Head of caudate nucleus (tissue), 42 donors: ENCODE results near the gene CCL17.
"Not testable (repeated sequence)": the region's sequence is repeated elsewhere in the genome, so short reads cannot be mapped to it uniquely, and the experiment has no call there.

ENCODE experiments used
- DNase-seq, 42 donors: peaks; one replicate each; pipeline versions ENCODE4 v3.0.0 to v3.0.0-alpha.2; 2020 to 2021; ENCODE audit warnings: mixed read lengths in 7 of 42
- intact Hi-C: fragments of 100-400 bp; cut with DNase I; formaldehyde crosslinking; loops from one replicate; pipeline ENCODE4 v1.15.0; 2022

CCL17 gene

GRCh38 chr16:57390636-57391295 lies 13.8 kb upstream of the CCL17 start:
- intact Hi-C loops = no loop called here
- no peak for DNase-seq

- no peak for DNase-seq
- intact Hi-C loops = no loop called here
Observed at GRCh38 chr16:57391300-57391699, 13.3 kb upstream of the CCL17 start.

- DNase-seq = no peak
- intact Hi-C loops = no loop called here
Observed at GRCh38 chr16:57391708-57392107, 12.9 kb upstream of the CCL17 start.

- DNase-seq = no peak
- intact Hi-C loops = no loop called here
Observed at GRCh38 chr16:57392694-57393093, 11.9 kb upstream of the CCL17 start.

GRCh38 chr16:57394444-57394843 lies 10.1 kb upstream of the CCL17 start:
- peak in 1 of 42 donors; percentile 2 for DNase-seq
- intact Hi-C loops = no loop called here

- intact Hi-C loops = no loop called here
- DNase-seq = peak in 1 of 42 donors; percentile 0
Observed at GRCh38 chr16:57395026-57395425, 9.5 kb upstream of the CCL17 start.

GRCh38 chr16:57396786-57397185 lies 7.8 kb upstream of the CCL17 start:
- no peak for DNase-seq
- intact Hi-C loops = no loop called here

- intact Hi-C loops, DNase-seq: not testable (repeated sequence)
Observed at GRCh38 chr16:57397493-57397892, 7.1 kb upstream of the CCL17 start.

- DNase-seq = no peak
- intact Hi-C loops = no loop called here
Observed at GRCh38 chr16:57401943-57402640, 2.5 kb upstream of the CCL17 start.

- intact Hi-C loops = no loop called here
- DNase-seq = peak in 1 of 42 donors; percentile 18
Observed at GRCh38 chr16:57405097-57405496, 530 bp downstream of the CCL17 start.

GRCh38 chr16:57406881-57407280 lies 2.3 kb downstream of the CCL17 start:
- DNase-seq = peak in 1 of 42 donors; percentile 5
- intact Hi-C loops = no loop called here

- no peak for DNase-seq
- intact Hi-C loops = no loop called here
Observed at GRCh38 chr16:57407521-57408353, 3.2 kb downstream of the CCL17 start.

- intact Hi-C loops = no loop called here
- peak in 1 of 42 donors; percentile 24 for DNase-seq
Observed at GRCh38 chr16:57409065-57409464, 4.5 kb downstream of the CCL17 start.

GRCh38 chr16:57409870-57410587 lies 5.5 kb downstream of the CCL17 start:
- no peak for DNase-seq
- intact Hi-C loops = no loop called here

- intact Hi-C loops = no loop called here
- no peak for DNase-seq
Observed at GRCh38 chr16:57411362-57411976, 6.9 kb downstream of the CCL17 start.

GRCh38 chr16:57412584-57412983 lies 8.0 kb downstream of the CCL17 start:
- DNase-seq = no peak
- intact Hi-C loops = no loop called here

GRCh38 chr16:57413301-57413730 lies 8.7 kb downstream of the CCL17 start:
- intact Hi-C loops = no loop called here
- peak in 1 of 42 donors; percentile 33 for DNase-seq

- DNase-seq = no peak
- intact Hi-C loops = no loop called here
Observed at GRCh38 chr16:57413733-57414132, 9.2 kb downstream of the CCL17 start.

GRCh38 chr16:57416084-57416483 lies 11.5 kb downstream of the CCL17 start:
- no peak for DNase-seq
- intact Hi-C loops = no loop called here
